Spinal cord (tissue), 10 donors: ENCODE measurements around the gene CDH13. TPM values are rescaled to one million over a fixed set of nuclear protein-coding genes. Genes with fewer than 3 reads are reported as not detected.
A peak's percentile ranks its signal among the peaks of the same experiment; 100 is the strongest.

Experiments used
- DNase-seq, 6 donors: peaks; one replicate each; pipeline versions ENCODE4 v3.0.0 to v3.0.0-alpha.2; 2013 to 2015; ENCODE audit warnings: low spot score in 6 of 6, low read depth in 4 of 6
- H3K27ac ChIP-seq: one replicate; pipeline ENCODE4 v1.5.1; 2013; ENCODE audit warnings: low read depth, low read length, control low read depth
- H3K27me3 ChIP-seq: one replicate; pipeline ENCODE4 v1.6.1; 2013; ENCODE audit warnings: low read length; ENCODE audit not compliant: control insufficient read depth, insufficient read depth
- H3K36me3 ChIP-seq: one replicate; pipeline ENCODE4 v1.6.1; 2013; ENCODE audit warnings: low read length; ENCODE audit not compliant: control insufficient read depth, insufficient read depth
- H3K4me1 ChIP-seq: one replicate; pipeline ENCODE4 v1.6.1; 2013; ENCODE audit warnings: low read length; ENCODE audit not compliant: control insufficient read depth, insufficient read depth
- H3K4me3 ChIP-seq: one replicate; pipeline ENCODE4 v1.5.1; 2013; ENCODE audit warnings: low read depth, low read length, control low read depth
- H3K9me3 ChIP-seq: one replicate; pipeline ENCODE4 v1.6.1; 2013; ENCODE audit warnings: low read length; ENCODE audit not compliant: control insufficient read depth, insufficient read depth
- WGBS: methylation state at CpG from one replicate; pipeline ENCODE4 v1.1.5; 2013; ENCODE audit warnings: missing lambda C conversion rate; ENCODE audit not compliant: insufficient coverage; 5-methylcytosine and 5-hydroxymethylcytosine counted together
- long read RNA-seq, 4 donors: transcript quantifications; one replicate each; lab custom pipeline, GENCODE V29; 2026
- polyA plus RNA-seq, 2 donors: library from polyadenylated mRNA; unstranded; fragments of 120-200 nt; gene quantifications; one replicate each; pipeline ENCODE4 v1.2.1, GENCODE V29; 2013; ENCODE audit not compliant: insufficient read length in 2 of 2
- total RNA-seq, 2 donors: library from RNA; depleted of rRNA in 1 of 2; stranded (reverse); fragments of 120-200 nt in 1 of 2; fragments of >200 nt in 1 of 2; gene quantifications; one replicate each; pipeline versions ENCODE4 v1.2.3 to v1.2.4, GENCODE V29; 2013 to 2014
- donor health status: healthy.

Gene CDH13
- total RNA-seq, result 10 to 100 TPM; 34.5 to 76.5 TPM
- polyA plus RNA-seq, result 10 to 100 TPM; 76.4 to 82.3 TPM
- long read RNA-seq, donor 1, partial matches to known transcripts, result 26 of 26 reads
- long read RNA-seq, donor 1, other reads (novel, unspliced or antisense), result 0 of 26 reads
- long read RNA-seq, donor 2, result 0 reads
- long read RNA-seq, donor 3, partial matches to known transcripts, result 10 of 10 reads
- long read RNA-seq, donor 3, other reads (novel, unspliced or antisense), result 0 of 10 reads
- long read RNA-seq, donor 4, result 0 reads

DNA sequence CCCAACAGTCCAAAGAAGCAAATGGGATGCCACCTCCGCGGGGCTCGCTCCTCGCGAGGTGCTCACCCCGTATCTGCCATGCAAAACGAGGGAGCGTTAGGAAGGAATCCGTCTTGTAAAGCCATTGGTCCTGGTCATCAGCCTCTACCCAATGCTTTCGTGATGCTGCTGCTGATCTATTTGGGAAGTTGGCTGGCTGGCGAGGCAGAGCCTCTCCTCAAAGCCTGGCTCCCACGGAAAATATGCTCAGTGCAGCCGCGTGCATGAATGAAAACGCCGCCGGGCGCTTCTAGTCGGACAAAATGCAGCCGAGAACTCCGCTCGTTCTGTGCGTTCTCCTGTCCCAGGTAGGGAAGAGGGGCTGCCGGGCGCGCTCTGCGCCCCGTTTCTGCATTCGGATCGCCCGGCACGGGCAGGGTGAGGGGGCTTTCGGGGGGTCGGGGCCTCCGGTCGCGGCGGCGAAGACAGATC is at the start of gene CDH13:
CDH13 (plus strand) TSS at position 179 of the 471 bp plus-strand sequence.
- peaks cover 27% of the 10 kb centered on the region for H3K4me1 ChIP-seq
- peaks cover 10% of the 10 kb centered on the region for H3K27me3 ChIP-seq
- peak in 4 of 6 donors; percentile 58 to 93 (median 72) for DNase-seq
- no peaks in the 10 kb centered on the region for H3K36me3 ChIP-seq
- WGBS, result 0% methylated on average over 32 of the region's 39 CpGs
- no peaks in the 10 kb centered on the region for H3K9me3 ChIP-seq
- H3K27ac ChIP-seq, result peak within 1 kb of the TSS; percentile 79
- peak within 1 kb of the TSS; percentile 69 for H3K4me3 ChIP-seq

GRCh38 chr16:82580298-82580890 is 46.4 kb upstream of the CDH13 start:
- Histone ChIP-seq H3K27ac (no peak overlapping the region), H3K4me1 (no peaks in the 10 kb centered on the region), H3K27me3 (no peaks in the 10 kb centered on the region), H3K36me3 (no peaks in the 10 kb centered on the region), H3K9me3 (no peaks in the 10 kb centered on the region), H3K4me3 (no peak overlapping the region)
- WGBS, result 67% methylated on average over 1 of the region's 7 CpGs
- peak in 2 of 6 donors; percentile 66 to 72 for DNase-seq

DNA sequence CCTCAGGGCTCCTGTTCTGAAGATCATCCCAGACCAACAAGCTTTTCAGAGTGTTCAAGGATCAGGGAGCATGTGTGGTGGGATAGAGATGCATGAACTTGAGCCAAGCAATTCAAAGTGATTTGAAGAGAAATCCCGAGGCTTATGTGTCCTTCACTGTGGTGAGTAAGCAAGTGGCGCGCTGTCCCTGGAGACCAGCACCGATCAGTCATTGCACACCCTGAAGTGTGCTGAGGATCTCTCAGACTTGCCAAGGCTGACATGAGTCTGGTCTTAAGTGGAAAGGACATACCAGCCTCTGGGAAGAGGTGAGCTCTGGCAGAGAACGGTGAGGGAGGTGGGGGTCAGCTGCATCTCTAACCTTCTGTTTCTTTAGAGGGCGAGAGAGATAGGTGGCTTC is 43.8 kb upstream of the CDH13 start:
- Histone ChIP-seq H3K36me3 (no peaks in the 10 kb centered on the region), H3K9me3 (no peaks in the 10 kb centered on the region), H3K4me1 (no peaks in the 10 kb centered on the region), H3K4me3 (no peak overlapping the region), H3K27me3 (no peaks in the 10 kb centered on the region), H3K27ac (no peak overlapping the region)
- DNase-seq, result no peak
- 84% methylated on average over 5 of the region's 6 CpGs for WGBS

DNA sequence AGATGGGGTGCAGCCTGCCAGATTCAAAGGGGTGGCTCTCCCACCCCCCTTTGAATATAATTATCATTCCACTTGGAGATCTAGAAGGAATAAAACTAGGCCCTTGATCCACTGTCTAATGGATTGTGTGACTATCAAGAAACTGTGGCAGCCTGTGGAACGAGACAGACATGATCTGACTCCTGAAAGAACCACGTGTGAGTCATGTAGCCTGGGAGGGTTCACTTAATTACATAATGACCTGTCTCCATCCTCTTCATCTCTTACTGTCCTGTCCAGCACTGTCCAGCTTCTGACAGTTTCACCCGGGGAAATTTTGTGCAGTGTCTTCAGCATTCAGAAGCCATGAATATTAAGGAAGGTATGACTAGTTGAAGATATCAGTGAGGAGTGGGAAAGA is 43.3 kb upstream of the CDH13 start:
- DNase-seq, result no peak
- Histone ChIP-seq H3K27me3 (no peaks in the 10 kb centered on the region), H3K36me3 (no peaks in the 10 kb centered on the region), H3K27ac (no peak overlapping the region), H3K4me1 (no peaks in the 10 kb centered on the region), H3K4me3 (no peak overlapping the region), H3K9me3 (no peaks in the 10 kb centered on the region)
- WGBS, result 80% methylated on average over 1 of the region's 3 CpGs

DNA sequence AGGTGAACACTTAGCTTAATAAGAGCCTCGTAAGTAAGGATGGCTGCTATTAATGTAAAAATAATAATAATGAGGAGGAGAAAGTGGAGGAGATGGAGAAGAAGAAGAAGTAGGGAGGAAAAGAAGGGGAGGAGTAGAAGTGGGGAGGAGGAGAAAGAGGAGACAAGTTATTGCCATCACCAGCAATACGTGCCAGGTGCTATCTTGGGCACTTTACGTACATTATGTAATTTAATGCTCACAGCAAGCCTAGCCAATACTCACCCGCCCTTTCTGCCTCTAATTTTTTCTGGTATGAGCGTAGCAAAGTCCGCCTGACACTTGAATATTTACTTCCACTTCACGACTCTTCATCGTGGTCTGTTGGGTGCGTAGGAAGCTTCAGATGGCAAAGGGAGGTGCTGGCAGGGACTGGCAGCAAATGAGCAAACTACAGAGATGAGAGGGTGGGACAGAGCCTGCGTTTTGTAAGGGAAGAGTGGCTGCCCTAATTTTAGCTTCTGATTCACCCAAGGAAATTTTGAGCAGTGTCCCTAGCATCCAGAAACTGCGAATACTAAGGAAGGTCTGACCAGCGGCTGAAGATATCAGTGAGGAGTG is 42.1 kb upstream of the CDH13 start:
- no peak for DNase-seq
- Histone ChIP-seq H3K36me3 (no peaks in the 10 kb centered on the region), H3K4me3 (no peak overlapping the region), H3K9me3 (no peaks in the 10 kb centered on the region), H3K27me3 (no peaks in the 10 kb centered on the region), H3K4me1 (no peaks in the 10 kb centered on the region), H3K27ac (no peak overlapping the region)
- WGBS, result 90% methylated on average over 5 of the region's 12 CpGs

DNA sequence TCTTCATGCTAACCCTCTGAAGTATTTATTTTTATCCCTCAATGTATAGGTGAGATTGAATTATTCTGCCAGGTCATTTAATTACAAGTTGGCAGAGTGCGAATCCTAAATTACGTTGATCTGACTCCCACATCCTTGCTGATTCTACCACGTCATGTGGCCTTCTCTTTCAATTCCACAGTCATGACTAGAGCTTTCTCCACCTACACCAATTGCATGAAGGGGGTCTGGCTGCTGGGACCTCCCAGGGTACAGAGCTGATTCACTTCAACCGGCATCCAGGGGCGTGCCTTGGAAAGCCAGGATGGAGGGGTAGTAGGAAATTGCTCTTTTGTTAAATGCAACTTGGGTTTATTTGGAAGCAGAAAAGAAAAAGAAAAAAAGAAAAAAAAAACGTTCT is 41.1 kb upstream of the CDH13 start:
- Histone ChIP-seq H3K4me1 (no peaks in the 10 kb centered on the region), H3K27ac (no peak overlapping the region), H3K27me3 (no peaks in the 10 kb centered on the region), H3K36me3 (no peaks in the 10 kb centered on the region), H3K4me3 (no peak overlapping the region), H3K9me3 (no peaks in the 10 kb centered on the region)
- WGBS, result 96% methylated on average over 4 of the region's 6 CpGs
- no peak for DNase-seq

DNA sequence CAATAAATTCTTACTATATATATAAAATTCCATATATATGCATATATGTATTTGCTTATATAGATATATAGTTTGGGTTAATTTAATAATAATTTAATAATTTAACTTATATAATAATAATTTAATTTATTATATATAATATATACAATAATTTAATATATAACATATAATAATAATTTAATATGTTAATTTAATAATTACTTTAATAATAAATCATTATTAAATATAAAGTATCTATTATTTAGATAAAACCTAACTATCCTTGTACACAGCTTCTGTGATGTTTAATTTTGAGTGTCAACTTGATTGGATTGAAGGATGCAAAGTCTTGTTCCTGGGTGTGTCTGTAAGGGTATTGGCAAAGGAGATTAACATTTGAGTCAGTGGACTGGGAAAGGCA is 40.6 kb upstream of the CDH13 start:
- Histone ChIP-seq H3K27ac (no peak overlapping the region), H3K9me3 (no peaks in the 10 kb centered on the region), H3K4me3 (no peak overlapping the region), H3K4me1 (no peaks in the 10 kb centered on the region), H3K27me3 (no peaks in the 10 kb centered on the region), H3K36me3 (no peaks in the 10 kb centered on the region)
- DNase-seq, result no peak

GRCh38 chr16:82587289-82587688 is 39.5 kb upstream of the CDH13 start:
- no peak for DNase-seq

DNA sequence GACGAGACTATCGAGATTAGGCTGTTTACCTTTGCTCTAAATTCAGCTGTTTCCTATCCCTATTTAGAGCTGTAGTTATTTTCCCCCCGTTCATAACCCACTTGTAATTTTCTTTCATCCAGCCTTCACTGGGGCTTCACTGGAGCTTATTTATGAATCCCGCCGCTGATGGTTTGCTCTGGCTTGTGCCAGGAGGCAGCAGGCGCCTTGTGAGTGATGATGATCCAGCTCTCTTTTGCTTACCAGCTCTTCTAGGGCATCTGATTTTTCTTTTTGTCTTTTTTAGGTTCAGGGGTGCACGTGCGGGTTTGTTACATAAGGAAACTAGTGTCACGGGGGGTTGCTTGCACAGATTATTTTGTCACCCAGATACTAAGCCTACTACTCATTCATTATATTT is 37.4 kb upstream of the CDH13 start:
- peaks cover 3% of the 10 kb centered on the region for H3K4me1 ChIP-seq
- H3K9me3 ChIP-seq, result no peaks in the 10 kb centered on the region
- no peak overlapping the region for H3K4me3 ChIP-seq
- DNase-seq, result no peak
- no peaks in the 10 kb centered on the region for H3K27me3 ChIP-seq
- 95% methylated on average over 3 of the region's 9 CpGs for WGBS
- no peaks in the 10 kb centered on the region for H3K36me3 ChIP-seq
- H3K27ac ChIP-seq, result no peak overlapping the region

More at GRCh38 chr16:82587289-82587688, 39.5 kb upstream of the CDH13 start:
- Histone ChIP-seq H3K9me3 (no peaks in the 10 kb centered on the region), H3K4me3 (no peak overlapping the region), H3K27ac (no peak overlapping the region), H3K27me3 (no peaks in the 10 kb centered on the region), H3K4me1 (no peaks in the 10 kb centered on the region), H3K36me3 (no peaks in the 10 kb centered on the region)
- WGBS, result 97% methylated on average over 3 of the region's 7 CpGs

- 40% methylated on average over 1 of the region's 4 CpGs for WGBS
- H3K27me3 ChIP-seq, result no peaks in the 10 kb centered on the region
- peak in 1 of 6 donors; percentile 60 for DNase-seq
- H3K36me3 ChIP-seq, result no peaks in the 10 kb centered on the region
- peaks cover 3% of the 10 kb centered on the region for H3K4me1 ChIP-seq
- no peaks in the 10 kb centered on the region for H3K9me3 ChIP-seq
- H3K4me3 ChIP-seq, result no peak overlapping the region
- H3K27ac ChIP-seq, result no peak overlapping the region
These were observed 32.7 kb upstream of the CDH13 start for GRCh38 chr16:82594114-82594513.
